ENCODE measurements around the gene MAPRE3.
A peak's percentile ranks its signal among the peaks of the same experiment; 100 is the strongest.

The MAPRE3 gene

DNA sequence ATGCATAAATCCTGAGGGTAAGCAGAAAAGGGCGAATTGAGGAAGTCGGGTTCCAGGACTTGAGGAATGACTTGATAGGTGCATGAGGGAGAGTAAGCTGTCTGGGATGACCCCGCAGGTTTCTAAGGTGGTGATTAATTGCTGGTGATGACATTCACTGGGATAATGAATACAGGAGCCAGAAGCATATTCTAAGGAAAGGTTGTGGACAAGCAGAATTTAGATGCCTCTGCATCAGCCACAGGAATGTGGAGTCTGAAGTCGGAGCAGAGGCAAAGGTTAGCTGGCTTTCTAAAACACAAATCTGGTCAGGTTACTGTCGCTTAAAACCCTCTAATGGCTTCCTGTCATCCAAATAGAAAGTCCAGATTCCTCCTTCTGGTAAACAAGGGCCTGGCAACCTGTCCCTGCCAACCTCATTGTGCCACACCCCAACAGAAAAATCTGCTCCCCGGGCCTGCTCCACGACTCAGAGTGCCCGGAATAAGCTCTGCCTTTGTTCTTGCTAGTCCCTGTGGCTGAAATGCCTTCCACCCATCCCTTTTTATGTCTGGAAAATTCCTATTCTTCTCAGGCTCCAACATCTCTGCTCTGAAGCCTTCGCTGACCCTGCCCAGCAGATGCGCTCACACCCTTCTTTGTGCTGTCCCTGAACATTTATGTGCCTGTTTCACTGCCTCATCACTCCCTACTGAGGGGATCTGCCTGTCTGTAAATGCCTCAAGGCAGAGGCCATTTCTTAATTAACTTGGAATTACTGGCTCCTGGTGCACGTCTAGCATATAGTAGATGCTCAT is 51.0 kb downstream of the MAPRE3 start:
- H3K9me3 Mint-ChIP-seq, result no peaks in the 10 kb centered on the region
- no peak for DNase-seq
- no peak for ATAC-seq (replicated peaks)
- no peak overlapping the region for H3K27ac Mint-ChIP-seq
- H3K4me3 Mint-ChIP-seq, result no peak overlapping the region
- H3K4me1 Mint-ChIP-seq, result peaks cover 2 to 9% of the 10 kb centered on the region in 2 donors
- peaks cover 18 to 19% of the 10 kb centered on the region in 2 donors for H3K36me3 Mint-ChIP-seq
- H3K27me3 Mint-ChIP-seq, result no peaks in the 10 kb centered on the region

- peaks cover 29 to 33% of the 10 kb centered on the region in 2 donors for H3K36me3 Mint-ChIP-seq
- no peak overlapping the region for H3K4me3 Mint-ChIP-seq
- ATAC-seq (replicated peaks), result no peak
- no peak for DNase-seq
- no peaks in the 10 kb centered on the region for H3K27me3 Mint-ChIP-seq
- H3K9me3 Mint-ChIP-seq, result no peaks in the 10 kb centered on the region
- peak overlapping the region; percentile 22 for H3K27ac Mint-ChIP-seq
- H3K4me1 Mint-ChIP-seq, result peaks cover 6 to 14% of the 10 kb centered on the region in 2 donors
Observed at GRCh38 chr2:27023740-27024139, 53.3 kb downstream of the MAPRE3 start.

GRCh38 chr2:27024188-27024587 is 53.8 kb downstream of the MAPRE3 start:
- H3K9me3 Mint-ChIP-seq, result no peaks in the 10 kb centered on the region
- peaks cover 7 to 17% of the 10 kb centered on the region in 2 donors for H3K4me1 Mint-ChIP-seq
- H3K4me3 Mint-ChIP-seq, result no peak overlapping the region
- peaks cover 33 to 38% of the 10 kb centered on the region in 2 donors for H3K36me3 Mint-ChIP-seq
- H3K27ac Mint-ChIP-seq, result no peak overlapping the region
- ATAC-seq (replicated peaks) (no peak), DNase-seq (no peak)
- H3K27me3 Mint-ChIP-seq, result no peaks in the 10 kb centered on the region

GRCh38 chr2:27024812-27025211 is 54.4 kb downstream of the MAPRE3 start:
- H3K4me3 Mint-ChIP-seq, result no peak overlapping the region
- ATAC-seq (replicated peaks) (peak in 1 of 2 donors; percentile 36), DNase-seq (no peak)
- no peak overlapping the region for H3K27ac Mint-ChIP-seq
- peaks cover 11 to 23% of the 10 kb centered on the region in 2 donors for H3K4me1 Mint-ChIP-seq
- peaks cover 33 to 44% of the 10 kb centered on the region in 2 donors for H3K36me3 Mint-ChIP-seq
- no peaks in the 10 kb centered on the region for H3K27me3 Mint-ChIP-seq
- H3K9me3 Mint-ChIP-seq, result no peaks in the 10 kb centered on the region

GRCh38 chr2:27025281-27025800 is 54.9 kb downstream of the MAPRE3 start:
- Mint-ChIP-seq H3K9me3 (no peaks in the 10 kb centered on the region), H3K4me1 (peaks cover 13 to 28% of the 10 kb centered on the region in 2 donors), H3K4me3 (no peak overlapping the region), H3K36me3 (peaks cover 33 to 46% of the 10 kb centered on the region in 2 donors), H3K27ac (no peak overlapping the region), H3K27me3 (no peaks in the 10 kb centered on the region)
- DNase-seq, result no peak
- ATAC-seq (replicated peaks), result no peak

- Mint-ChIP-seq H3K4me1 (peaks cover 15 to 32% of the 10 kb centered on the region in 2 donors), H3K9me3 (no peaks in the 10 kb centered on the region), H3K27ac (no peak overlapping the region), H3K4me3 (no peak overlapping the region), H3K27me3 (no peaks in the 10 kb centered on the region), H3K36me3 (peaks cover 33 to 49% of the 10 kb centered on the region in 2 donors)
- ATAC-seq (replicated peaks), result no peak
- no peak for DNase-seq
Observed at GRCh38 chr2:27025861-27026851, 55.7 kb downstream of the MAPRE3 start.

DNA sequence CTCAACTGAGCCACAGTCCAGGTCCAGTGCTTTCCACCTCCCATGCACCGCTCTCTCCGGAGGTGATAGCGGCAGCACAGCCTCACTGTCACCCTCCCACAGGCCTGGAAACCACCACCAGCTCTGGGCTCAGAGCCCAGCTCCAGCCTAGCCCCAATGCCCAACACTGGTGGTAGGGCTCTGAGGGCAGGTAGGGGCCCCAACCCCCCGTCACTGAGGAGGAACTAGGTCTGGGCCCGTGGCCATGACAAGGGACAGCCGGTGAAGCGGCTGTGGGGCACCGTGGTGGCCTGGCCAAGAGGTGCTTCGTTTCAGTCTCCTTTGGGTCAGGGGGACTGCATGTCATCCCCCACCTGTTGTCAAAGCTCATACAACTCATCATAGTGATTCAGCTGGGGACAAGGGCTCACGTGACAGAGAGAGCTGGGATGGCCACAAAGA is 56.8 kb downstream of the MAPRE3 start:
- Mint-ChIP-seq H3K4me1 (peaks cover 20 to 41% of the 10 kb centered on the region in 2 donors), H3K4me3 (no peak overlapping the region), H3K27ac (no peak overlapping the region), H3K9me3 (no peaks in the 10 kb centered on the region), H3K36me3 (peaks cover 33 to 49% of the 10 kb centered on the region in 2 donors), H3K27me3 (no peaks in the 10 kb centered on the region)
- DNase-seq (no peak), ATAC-seq (replicated peaks) (no peak)

DNA sequence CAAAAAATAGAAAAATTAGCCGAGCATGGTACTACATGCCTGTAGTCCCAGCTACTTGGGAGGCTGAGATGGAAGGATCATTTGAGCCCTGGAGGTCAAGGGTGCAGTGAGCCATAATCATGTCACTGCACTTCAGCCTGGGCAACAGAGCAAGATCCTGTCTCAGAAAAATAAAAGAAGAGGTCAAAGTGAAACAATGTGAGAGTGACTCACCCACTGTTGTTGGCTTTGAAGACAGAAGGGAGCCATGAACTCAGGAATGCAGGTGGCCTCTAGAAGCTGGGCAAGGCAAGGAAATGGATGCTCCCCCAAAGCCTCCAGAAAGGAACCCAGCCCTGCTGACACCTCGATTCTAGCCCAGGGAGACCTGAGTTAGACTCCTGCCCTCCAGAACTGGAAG is 58.6 kb downstream of the MAPRE3 start:
- no peak overlapping the region for H3K4me3 Mint-ChIP-seq
- no peaks in the 10 kb centered on the region for H3K27me3 Mint-ChIP-seq
- H3K36me3 Mint-ChIP-seq, result peaks cover 29 to 44% of the 10 kb centered on the region in 2 donors
- ATAC-seq (replicated peaks), result no peak
- no peak overlapping the region for H3K27ac Mint-ChIP-seq
- H3K4me1 Mint-ChIP-seq, result peaks cover 25 to 46% of the 10 kb centered on the region in 2 donors
- DNase-seq, result no peak
- no peaks in the 10 kb centered on the region for H3K9me3 Mint-ChIP-seq

GRCh38 chr2:27032495-27033252 is 62.2 kb downstream of the MAPRE3 start, which contains the start of gene TMEM214:
TMEM214 (plus strand) TSS chr2:27032965; CDS start chr2:27033016, 51 bp downstream.
- peak within 1 kb of the TSS; percentile 92 for H3K27ac Mint-ChIP-seq
- ATAC-seq (replicated peaks), result peak; percentile 99
- H3K36me3 Mint-ChIP-seq, result peaks cover 38 to 60% of the 10 kb centered on the region in 2 donors
- H3K9me3 Mint-ChIP-seq, result no peaks in the 10 kb centered on the region
- H3K4me1 Mint-ChIP-seq, result peaks cover 31 to 55% of the 10 kb centered on the region in 2 donors
- H3K4me3 Mint-ChIP-seq, result peak within 1 kb of the TSS; percentile 92 to 97
- peak; percentile 75 for DNase-seq
- H3K27me3 Mint-ChIP-seq, result no peaks in the 10 kb centered on the region

DNA sequence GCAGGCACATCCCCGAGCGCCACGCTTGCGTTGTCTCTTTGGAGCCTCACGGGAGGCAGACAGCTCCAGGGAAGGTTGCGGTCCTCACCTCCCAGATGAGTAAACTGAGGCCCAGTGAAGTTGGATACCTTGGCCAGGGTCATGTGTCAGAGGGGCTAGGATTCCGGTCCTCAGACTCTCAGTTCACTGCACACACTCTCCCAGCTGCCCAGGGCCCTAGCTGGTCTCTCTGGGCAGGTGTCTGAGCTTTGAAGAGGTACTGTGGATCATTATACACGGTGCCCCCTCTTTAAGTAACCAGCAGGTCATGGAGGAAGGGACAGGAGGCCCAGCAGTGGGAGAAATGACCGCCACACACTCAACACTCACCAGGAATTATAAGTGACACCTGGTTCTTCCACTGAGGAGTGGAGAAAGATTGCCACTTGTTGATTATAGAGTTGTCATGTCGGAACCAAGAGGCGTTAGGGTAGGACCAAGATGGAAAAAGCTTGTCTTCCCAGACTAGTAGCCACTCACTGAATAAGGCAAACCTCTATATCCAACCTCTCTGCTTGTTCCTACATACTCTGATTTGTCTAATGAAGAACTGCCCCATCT is 62.9 kb downstream of the MAPRE3 start:
- Mint-ChIP-seq H3K4me1 (peaks cover 28 to 58% of the 10 kb centered on the region in 2 donors), H3K4me3 (peak overlapping the region; percentile 92 to 97), H3K9me3 (no peaks in the 10 kb centered on the region), H3K27me3 (no peaks in the 10 kb centered on the region), H3K27ac (peak overlapping the region; percentile 92), H3K36me3 (peaks cover 42 to 61% of the 10 kb centered on the region in 2 donors)
- ATAC-seq (replicated peaks), result peak; percentile 5 to 14
- DNase-seq, result no peak

DNA sequence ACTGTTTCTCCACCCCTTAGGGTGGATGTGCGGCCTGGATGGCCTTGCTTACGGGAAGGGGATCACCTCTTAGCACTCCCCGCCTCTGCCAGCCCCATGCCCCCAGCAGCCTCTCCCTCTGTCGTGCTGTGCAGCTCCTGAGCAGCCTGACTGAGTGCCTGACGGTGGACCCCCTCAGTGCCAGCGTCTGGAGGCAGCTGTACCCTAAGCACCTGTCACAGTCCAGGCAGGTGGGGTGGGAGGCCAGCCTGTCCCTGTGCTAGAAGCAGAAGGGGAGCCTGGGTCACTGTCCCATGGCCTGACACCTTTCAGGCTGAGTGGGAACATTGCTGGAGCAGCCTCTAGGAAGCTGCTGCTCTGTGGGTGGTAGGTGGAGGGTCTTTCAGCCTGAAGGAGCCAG is 67.6 kb downstream of the MAPRE3 start:
- peaks cover 65 to 79% of the 10 kb centered on the region in 2 donors for H3K36me3 Mint-ChIP-seq
- H3K4me1 Mint-ChIP-seq, result peaks cover 41 to 69% of the 10 kb centered on the region in 2 donors
- no peaks in the 10 kb centered on the region for H3K9me3 Mint-ChIP-seq
- H3K4me3 Mint-ChIP-seq, result no peak overlapping the region
- H3K27me3 Mint-ChIP-seq, result no peaks in the 10 kb centered on the region
- DNase-seq (no peak), ATAC-seq (replicated peaks) (no peak)
- H3K27ac Mint-ChIP-seq, result no peak overlapping the region

GRCh38 chr2:27038631-27039339 is 68.3 kb downstream of the MAPRE3 start:
- no peak overlapping the region for H3K27ac Mint-ChIP-seq
- H3K4me3 Mint-ChIP-seq, result no peak overlapping the region
- ATAC-seq (replicated peaks) (no peak), DNase-seq (no peak)
- H3K9me3 Mint-ChIP-seq, result no peaks in the 10 kb centered on the region
- peaks cover 65 to 78% of the 10 kb centered on the region in 2 donors for H3K36me3 Mint-ChIP-seq
- peaks cover 40 to 63% of the 10 kb centered on the region in 2 donors for H3K4me1 Mint-ChIP-seq
- no peaks in the 10 kb centered on the region for H3K27me3 Mint-ChIP-seq

GRCh38 chr2:27039426-27039825 is 69.0 kb downstream of the MAPRE3 start:
- Mint-ChIP-seq H3K36me3 (peaks cover 61 to 72% of the 10 kb centered on the region in 2 donors), H3K27me3 (no peaks in the 10 kb centered on the region), H3K4me3 (no peak overlapping the region), H3K9me3 (no peaks in the 10 kb centered on the region), H3K27ac (peak overlapping the region; percentile 47), H3K4me1 (peaks cover 35 to 57% of the 10 kb centered on the region in 2 donors)
- ATAC-seq (replicated peaks) (no peak), DNase-seq (no peak)
